Activated CD4-positive, alpha-beta T cell treated with anti-CD3 and anti-CD28 coated beads, Interleukin-2, amount 10 ng/mL, durations not matched to agents 7 days and 5 days (primary cell): ENCODE data around the gene ANAPC10. TPM values are rescaled to one million over a fixed set of nuclear protein-coding genes. Genes with fewer than 3 reads are reported as not detected.

Experiments used
- CTCF ChIA-PET: fragments of 350-600 bp; sonication (Branson Sonifier 250); formaldehyde crosslinking; loops from one replicate; lab custom pipeline; 2021; ENCODE audit warnings: antibody characterized with exemption; lab: Charles Lee
- POLR2A ChIA-PET: fragments of 350-600 bp; sonication (Branson Sonifier 250); formaldehyde crosslinking; loops from one replicate; lab custom pipeline; 2021; ENCODE audit warnings: antibody characterized with exemption; lab: Charles Lee
- DNase-seq: peaks from one replicate; pipeline ENCODE4 v3.0.0-alpha.2; 2020
- H3K27ac Mint-ChIP-seq: one replicate; pipeline ENCODE4 v1.8.0; 2021; ENCODE audit warnings: mild to moderate bottlenecking, moderate library complexity, mixed read lengths
- H3K27me3 Mint-ChIP-seq: one replicate; pipeline ENCODE4 v1.8.0; 2021; ENCODE audit warnings: mixed read lengths
- H3K36me3 Mint-ChIP-seq: one replicate; pipeline ENCODE4 v1.8.0; 2021; ENCODE audit warnings: low read depth, mixed read lengths
- H3K4me1 Mint-ChIP-seq: one replicate; pipeline ENCODE4 v1.8.0; 2021; ENCODE audit warnings: mixed read lengths
- H3K4me3 Mint-ChIP-seq: one replicate; pipeline ENCODE4 v1.8.0; 2021; ENCODE audit warnings: mild to moderate bottlenecking, moderate library complexity, mixed read lengths
- H3K9me3 Mint-ChIP-seq: one replicate; pipeline ENCODE4 v1.8.0; 2021; ENCODE audit warnings: mixed read lengths
- total RNA-seq, 2 experiments: library from RNA; stranded (reverse); gene quantifications; one replicate each; pipeline ENCODE4 v1.2.3, GENCODE V29; 2021

The ANAPC10 gene
- total RNA-seq, 2 experiments from 2014 or later = 23.5 to 25.4 TPM

- H3K4me1 Mint-ChIP-seq = peaks cover 25% of the 10 kb centered on the region
- peak overlapping the region; percentile 98 for H3K27ac Mint-ChIP-seq
- no peaks in the 10 kb centered on the region for H3K27me3 Mint-ChIP-seq
- POLR2A ChIA-PET = no interaction called here
- H3K4me3 Mint-ChIP-seq = peak overlapping the region; percentile 94
- H3K9me3 Mint-ChIP-seq = peaks cover 2% of the 10 kb centered on the region
- H3K36me3 Mint-ChIP-seq = peaks cover 12% of the 10 kb centered on the region
- DNase-seq = no peak
- CTCF ChIA-PET = interaction anchor here (2.3 to 3.0 kb wide), 3 partner anchors 13 to 78 kb away, joined by 5 to 13 read pairs (median 11); no protein-coding TSS in a partner anchor
Observed at GRCh38 chr4:145099653-145100052, 1.7 kb upstream of the ANAPC10 start.

- DNase-seq = peak; percentile 43
- H3K4me3 Mint-ChIP-seq = peak overlapping the region; percentile 94
- H3K27ac Mint-ChIP-seq = peak overlapping the region; percentile 98
- H3K36me3 Mint-ChIP-seq = peaks cover 22% of the 10 kb centered on the region
- peaks cover 27% of the 10 kb centered on the region for H3K4me1 Mint-ChIP-seq
- ChIA-PET CTCF (interaction anchor here (0.9 to 3.0 kb wide), 6 partner anchors 11 to 79 kb away, joined by 3 to 13 read pairs (median 5); no protein-coding TSS in a partner anchor), POLR2A (no interaction called here)
- H3K9me3 Mint-ChIP-seq = peaks cover 2% of the 10 kb centered on the region
- H3K27me3 Mint-ChIP-seq = no peaks in the 10 kb centered on the region
Observed at GRCh38 chr4:145098675-145099037, 660 bp upstream of the ANAPC10 start.

- peaks cover 5% of the 10 kb centered on the region for H3K9me3 Mint-ChIP-seq
- CTCF ChIA-PET = interaction anchor here (0.6 to 2.4 kb wide), 4 partner anchors 15 to 167 kb away, joined by 4 to 13 read pairs (median 6); no protein-coding TSS in a partner anchor
- peaks cover 35% of the 10 kb centered on the region for H3K36me3 Mint-ChIP-seq
- H3K27ac Mint-ChIP-seq = peak overlapping the region; percentile 98
- POLR2A ChIA-PET = no interaction called here
- peak overlapping the region; percentile 94 for H3K4me3 Mint-ChIP-seq
- DNase-seq = no peak
- H3K4me1 Mint-ChIP-seq = peaks cover 33% of the 10 kb centered on the region
- no peaks in the 10 kb centered on the region for H3K27me3 Mint-ChIP-seq
Observed at GRCh38 chr4:145097331-145097820, 620 bp downstream of the ANAPC10 start.

GRCh38 chr4:145093638-145094037, 4.4 kb downstream of the ANAPC10 start:
- Mint-ChIP-seq H3K4me1 (peaks cover 29% of the 10 kb centered on the region), H3K27me3 (no peaks in the 10 kb centered on the region), H3K9me3 (peaks cover 5% of the 10 kb centered on the region), H3K4me3 (no peak overlapping the region), H3K36me3 (peaks cover 60% of the 10 kb centered on the region), H3K27ac (no peak overlapping the region)
- DNase-seq = no peak
- POLR2A ChIA-PET = no interaction called here
- CTCF ChIA-PET = interaction anchor here (0.6 to 1.0 kb wide), 3 partner anchors 9 to 1571 kb away, joined by 3 to 4 read pairs (median 3); no protein-coding TSS in a partner anchor

- no peak for DNase-seq
- CTCF ChIA-PET = no interaction called here
Observed at GRCh38 chr4:145090380-145090779, 7.6 kb downstream of the ANAPC10 start.

GRCh38 chr4:145083891-145084605, 13.9 kb downstream of the ANAPC10 start:
- ChIA-PET POLR2A (interaction anchor here (0.6 to 0.7 kb wide), 3 partner anchors 433 to 855 kb away, joined by 3 to 9 read pairs (median 5); partner anchors contain the start of gene ZNF827), CTCF (interaction anchor here (0.8 to 1.8 kb wide), 3 partner anchors 9 to 14 kb away, joined by 4 to 5 read pairs (median 4); partner anchors contain the start of genes ABCE1 and ANAPC10)
- no peak overlapping the region for H3K4me3 Mint-ChIP-seq
- H3K4me1 Mint-ChIP-seq = peaks cover 15% of the 10 kb centered on the region
- DNase-seq = no peak
- H3K27me3 Mint-ChIP-seq = no peaks in the 10 kb centered on the region
- H3K27ac Mint-ChIP-seq = no peak overlapping the region
- peaks cover 33% of the 10 kb centered on the region for H3K36me3 Mint-ChIP-seq
- no peaks in the 10 kb centered on the region for H3K9me3 Mint-ChIP-seq

More at GRCh38 chr4:145090380-145090779, 7.6 kb downstream of the ANAPC10 start:
- Mint-ChIP-seq H3K4me3 (no peak overlapping the region), H3K27ac (no peak overlapping the region), H3K27me3 (no peaks in the 10 kb centered on the region), H3K9me3 (peaks cover 5% of the 10 kb centered on the region), H3K4me1 (peaks cover 26% of the 10 kb centered on the region), H3K36me3 (peaks cover 77% of the 10 kb centered on the region)
- POLR2A ChIA-PET = no interaction called here

GRCh38 chr4:145081756-145082155, 16.2 kb downstream of the ANAPC10 start:
- POLR2A ChIA-PET = no interaction called here

GRCh38 chr4:145076469-145076855, 21.5 kb downstream of the ANAPC10 start:
- DNase-seq = no peak
- Mint-ChIP-seq H3K27ac (peak overlapping the region; percentile 78), H3K4me1 (peaks cover 27% of the 10 kb centered on the region), H3K4me3 (no peak overlapping the region), H3K9me3 (peaks cover 17% of the 10 kb centered on the region), H3K36me3 (peaks cover 36% of the 10 kb centered on the region), H3K27me3 (no peaks in the 10 kb centered on the region)
- ChIA-PET CTCF (interaction anchor here (1.6 kb wide), 1 partner anchor 10 kb away, joined by 3 read pairs; no protein-coding TSS in a partner anchor), POLR2A (no interaction called here)

More at GRCh38 chr4:145081756-145082155, 16.2 kb downstream of the ANAPC10 start:
- H3K4me1 Mint-ChIP-seq = peaks cover 19% of the 10 kb centered on the region
- H3K9me3 Mint-ChIP-seq = peaks cover 17% of the 10 kb centered on the region
- no peak overlapping the region for H3K4me3 Mint-ChIP-seq
- no peak for DNase-seq
- peaks cover 37% of the 10 kb centered on the region for H3K36me3 Mint-ChIP-seq
- no peak overlapping the region for H3K27ac Mint-ChIP-seq
- CTCF ChIA-PET = no interaction called here
- H3K27me3 Mint-ChIP-seq = no peaks in the 10 kb centered on the region

- no peaks in the 10 kb centered on the region for H3K27me3 Mint-ChIP-seq
- CTCF ChIA-PET = interaction anchor here (1.6 kb wide), 1 partner anchor 10 kb away, joined by 3 read pairs; no protein-coding TSS in a partner anchor
Observed at GRCh38 chr4:145075742-145076468, 22.1 kb downstream of the ANAPC10 start.

GRCh38 chr4:145071560-145071959, 26.4 kb downstream of the ANAPC10 start:
- Mint-ChIP-seq H3K27me3 (no peaks in the 10 kb centered on the region), H3K36me3 (peaks cover 16% of the 10 kb centered on the region), H3K4me1 (peaks cover 13% of the 10 kb centered on the region), H3K9me3 (no peaks in the 10 kb centered on the region), H3K27ac (no peak overlapping the region), H3K4me3 (no peak overlapping the region)
- no peak for DNase-seq
- CTCF ChIA-PET = interaction anchor here (0.9 kb wide), 1 partner anchor 315 kb away, joined by 3 read pairs; no protein-coding TSS in a partner anchor
- POLR2A ChIA-PET = no interaction called here

More at GRCh38 chr4:145075742-145076468, 22.1 kb downstream of the ANAPC10 start:
- peak overlapping the region; percentile 78 for H3K27ac Mint-ChIP-seq
- H3K36me3 Mint-ChIP-seq = peaks cover 37% of the 10 kb centered on the region
- POLR2A ChIA-PET = no interaction called here
- no peak for DNase-seq
- peaks cover 17% of the 10 kb centered on the region for H3K9me3 Mint-ChIP-seq
- H3K4me3 Mint-ChIP-seq = no peak overlapping the region
- peaks cover 27% of the 10 kb centered on the region for H3K4me1 Mint-ChIP-seq

GRCh38 chr4:145069361-145069760, 28.6 kb downstream of the ANAPC10 start:
- DNase-seq = no peak
- POLR2A ChIA-PET = interaction anchor here (0.6 kb wide), 1 partner anchor 103 kb away, joined by 4 read pairs; no protein-coding TSS in a partner anchor
- Mint-ChIP-seq H3K4me3 (no peak overlapping the region), H3K9me3 (no peaks in the 10 kb centered on the region), H3K27me3 (no peaks in the 10 kb centered on the region), H3K4me1 (peaks cover 7% of the 10 kb centered on the region), H3K27ac (no peak overlapping the region), H3K36me3 (peaks cover 9% of the 10 kb centered on the region)
- CTCF ChIA-PET = no interaction called here

GRCh38 chr4:145066063-145066501, 31.9 kb downstream of the ANAPC10 start:
- POLR2A ChIA-PET = no interaction called here
- no peaks in the 10 kb centered on the region for H3K9me3 Mint-ChIP-seq
- CTCF ChIA-PET = interaction anchor here (0.9 kb wide), 1 partner anchor 10 kb away, joined by 3 read pairs; no protein-coding TSS in a partner anchor

More at GRCh38 chr4:145066063-145066501, 31.9 kb downstream of the ANAPC10 start:
- H3K4me3 Mint-ChIP-seq = no peak overlapping the region
- peaks cover 13% of the 10 kb centered on the region for H3K36me3 Mint-ChIP-seq
- H3K27ac Mint-ChIP-seq = no peak overlapping the region
- DNase-seq = no peak
- no peaks in the 10 kb centered on the region for H3K27me3 Mint-ChIP-seq
- H3K4me1 Mint-ChIP-seq = peaks cover 10% of the 10 kb centered on the region
